Activated CD8-positive, alpha-beta memory T cell treated with anti-CD3 and anti-CD28 coated beads, Interleukin-2, amount 50 U/mL, for 1 hour (primary cell): Measurements from ENCODE around the gene C7orf57.

Experiments used
- DNase-seq: peaks from one replicate; pipeline ENCODE4 v3.0.0-alpha.2; 2020; ENCODE audit errors: extremely low read depth

Gene C7orf57

DNA sequence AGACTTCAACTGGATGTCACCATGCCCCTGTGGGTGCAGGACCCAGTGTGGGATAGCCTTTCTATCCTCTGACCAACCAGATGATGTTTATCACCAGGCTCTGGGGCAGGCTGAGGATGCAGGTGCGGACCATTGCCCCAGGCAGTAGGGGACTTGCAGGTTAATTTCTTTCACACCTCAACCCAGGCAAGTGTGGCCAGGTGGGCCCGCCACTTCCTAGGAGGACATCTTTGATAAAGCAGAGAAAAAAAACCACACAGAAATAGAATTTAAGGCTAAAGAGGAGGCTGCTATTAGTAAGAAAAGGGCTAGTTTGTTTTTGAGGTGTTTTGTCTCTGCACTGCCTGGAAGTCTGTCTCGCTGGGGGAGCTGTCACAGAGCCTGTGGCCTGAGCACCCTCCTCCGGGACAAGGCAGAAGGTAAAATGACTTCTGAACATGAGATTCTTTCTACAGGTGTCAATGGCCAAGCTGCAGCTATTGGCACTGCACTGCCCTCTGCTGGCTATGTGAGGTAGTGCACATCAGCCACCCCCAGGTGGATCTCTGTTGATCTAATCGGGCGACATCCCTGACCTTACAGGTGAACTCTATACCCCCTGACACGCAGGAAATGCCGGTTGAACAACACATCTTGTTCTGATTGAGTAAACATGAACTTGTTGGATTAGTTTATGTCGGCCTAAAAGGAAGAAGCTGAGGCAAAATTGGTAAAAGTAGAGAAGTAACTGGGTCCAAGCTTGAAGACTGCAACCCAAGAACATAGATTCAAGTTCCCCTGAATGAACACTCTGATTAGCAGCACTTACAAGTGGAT, 74.7 kb downstream of the C7orf57 start:
- DNase-seq = peak; percentile 56

DNA sequence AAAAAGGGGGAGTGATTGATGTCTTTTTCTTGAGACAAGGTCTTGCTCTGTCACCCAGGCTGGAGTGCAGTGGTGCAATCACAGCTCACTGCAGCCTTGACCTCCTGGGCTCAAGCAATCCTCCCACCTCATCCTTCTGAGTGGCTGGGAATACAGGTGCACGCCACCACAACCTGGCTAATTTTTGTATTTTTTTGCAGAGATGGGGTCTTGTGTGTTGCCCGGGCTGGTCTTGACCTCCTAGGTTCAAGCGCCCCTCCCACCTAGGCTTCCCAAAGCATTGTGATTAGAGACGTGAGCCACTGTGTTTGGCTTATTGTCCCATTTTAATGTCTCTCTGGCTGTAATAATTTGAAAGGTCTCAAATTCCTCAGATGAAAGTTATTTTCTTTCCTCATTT, 75.5 kb downstream of the C7orf57 start:
- DNase-seq = no peak
